ENCODE measurements around the gene TCEANC2.

TCEANC2 gene

GRCh38 chr1:54142146-54142900 lies 88.9 kb downstream of the TCEANC2 start:
- no peak overlapping the region for H3K27ac Mint-ChIP-seq (ENCODE audit: low read depth)
- no peak for DNase-seq (ENCODE audit: low spot score in 2 of 2)
- H3K27me3 Mint-ChIP-seq: no peaks in the 10 kb centered on the region
- H3K4me1 Mint-ChIP-seq: no peaks in the 10 kb centered on the region
- no peak for ATAC-seq (replicated peaks; ENCODE audit: extremely low read depth, poor library complexity, severe bottlenecking)
- peaks cover 1% of the 10 kb centered on the region for H3K36me3 Mint-ChIP-seq (ENCODE audit: insufficient read depth)
- H3K4me3 Mint-ChIP-seq: no peak overlapping the region
- no peaks in the 10 kb centered on the region for H3K9me3 Mint-ChIP-seq

DNA sequence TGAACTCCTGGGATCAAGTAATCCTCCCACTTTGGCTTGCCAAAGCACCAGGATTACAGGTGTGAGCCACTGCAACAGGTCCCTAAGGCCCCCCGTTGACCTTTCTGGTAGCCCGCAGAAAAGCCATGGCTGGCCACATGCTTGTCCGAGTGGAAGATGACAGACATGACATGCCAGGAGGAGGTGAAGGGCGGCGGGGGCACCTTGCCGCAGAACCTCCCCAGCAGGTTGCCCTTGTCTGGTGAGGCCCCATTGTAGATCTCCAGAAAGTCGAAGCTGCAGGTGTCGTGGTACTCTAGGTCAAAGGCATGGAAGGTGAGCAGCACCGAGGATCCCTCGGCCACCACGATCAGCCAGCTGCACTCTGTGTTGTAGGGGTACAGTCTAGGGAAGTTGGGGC lies 91.0 kb downstream of the TCEANC2 start:
- H3K36me3 Mint-ChIP-seq (ENCODE audit: insufficient read depth): peaks cover 1% of the 10 kb centered on the region
- ATAC-seq (replicated peaks; ENCODE audit: extremely low read depth, poor library complexity, severe bottlenecking) (no peak), DNase-seq (ENCODE audit: low spot score in 2 of 2) (no peak)
- no peaks in the 10 kb centered on the region for H3K4me1 Mint-ChIP-seq
- H3K4me3 Mint-ChIP-seq: no peak overlapping the region
- no peaks in the 10 kb centered on the region for H3K9me3 Mint-ChIP-seq
- no peak overlapping the region for H3K27ac Mint-ChIP-seq (ENCODE audit: low read depth)
- no peaks in the 10 kb centered on the region for H3K27me3 Mint-ChIP-seq

DNA sequence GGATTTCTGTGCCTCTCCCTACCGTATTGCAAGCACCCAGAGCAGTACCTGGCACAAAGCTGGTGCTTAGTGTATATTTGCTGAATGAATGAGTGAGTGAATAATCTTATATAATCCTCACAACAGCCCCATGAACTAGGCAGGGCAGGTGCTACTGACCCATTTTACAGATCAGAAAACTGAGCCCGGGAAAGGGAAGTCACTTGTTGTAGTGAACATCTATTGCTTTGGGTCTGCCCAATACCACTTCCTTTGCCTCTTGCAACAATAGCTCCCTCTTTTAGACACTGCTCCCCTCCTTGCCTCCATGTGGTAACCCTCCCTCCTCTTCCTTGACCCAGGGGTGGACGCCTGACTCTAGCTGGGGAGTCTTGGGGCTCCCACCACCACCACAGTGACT lies 96.3 kb downstream of the TCEANC2 start:
- Mint-ChIP-seq H3K27me3 (no peaks in the 10 kb centered on the region), H3K9me3 (no peaks in the 10 kb centered on the region), H3K4me1 (no peaks in the 10 kb centered on the region), H3K4me3 (no peak overlapping the region), H3K36me3 (ENCODE audit: insufficient read depth) (no peaks in the 10 kb centered on the region), H3K27ac (ENCODE audit: low read depth) (no peak overlapping the region)
- DNase-seq (ENCODE audit: low spot score in 2 of 2) (no peak), ATAC-seq (replicated peaks; ENCODE audit: extremely low read depth, poor library complexity, severe bottlenecking) (no peak)

GRCh38 chr1:54151013-54151412 lies 97.6 kb downstream of the TCEANC2 start:
- ATAC-seq (replicated peaks; ENCODE audit: extremely low read depth, poor library complexity, severe bottlenecking) (no peak), DNase-seq (ENCODE audit: low spot score in 2 of 2) (no peak)
- Mint-ChIP-seq H3K4me1 (no peaks in the 10 kb centered on the region), H3K36me3 (ENCODE audit: insufficient read depth) (no peaks in the 10 kb centered on the region), H3K4me3 (no peak overlapping the region), H3K27me3 (no peaks in the 10 kb centered on the region), H3K9me3 (no peaks in the 10 kb centered on the region), H3K27ac (ENCODE audit: low read depth) (no peak overlapping the region)

DNA sequence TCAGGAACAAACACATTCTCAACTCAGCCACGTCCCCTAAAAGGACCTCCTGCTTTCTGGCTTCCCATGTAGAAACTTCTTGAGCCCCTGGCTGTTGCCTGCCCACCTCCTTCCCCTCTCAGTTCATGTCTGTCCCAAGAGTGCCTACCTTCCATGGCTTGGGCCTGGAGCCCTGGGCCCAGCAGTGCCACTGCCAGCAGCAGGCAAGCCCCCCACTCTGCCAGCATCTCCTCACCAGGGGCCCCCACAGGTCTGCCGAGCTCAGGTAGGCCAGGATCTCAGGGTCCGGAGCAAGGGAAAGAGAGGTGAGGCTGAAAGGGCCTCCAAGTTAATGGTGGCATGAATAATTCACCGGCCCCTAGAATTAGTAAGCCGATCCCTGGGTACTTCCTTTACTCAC lies 99.3 kb downstream of the TCEANC2 start, which contains the start of gene CDCP2:
Gene CDCP2 (minus strand): TSS at position 305 of the 400 bp plus-strand sequence. CDS start 78 bp downstream, at position 227.
- no peak within 1 kb of the TSS for H3K27ac Mint-ChIP-seq (ENCODE audit: low read depth)
- ATAC-seq (replicated peaks; ENCODE audit: extremely low read depth, poor library complexity, severe bottlenecking): no peak

GRCh38 chr1:54153535-54154439 lies 100.4 kb downstream of the TCEANC2 start:
- DNase-seq (ENCODE audit: low spot score in 2 of 2) (no peak), ATAC-seq (replicated peaks; ENCODE audit: extremely low read depth, poor library complexity, severe bottlenecking) (no peak)
- Mint-ChIP-seq H3K27me3 (peaks cover 6% of the 10 kb centered on the region), H3K4me1 (no peaks in the 10 kb centered on the region), H3K36me3 (ENCODE audit: insufficient read depth) (no peaks in the 10 kb centered on the region), H3K27ac (ENCODE audit: low read depth) (no peak overlapping the region), H3K9me3 (no peaks in the 10 kb centered on the region), H3K4me3 (no peak overlapping the region)

More for the DNA sequence above, 99.3 kb downstream of the TCEANC2 start, which contains the start of gene CDCP2:
- no peak within 1 kb of the TSS for H3K4me3 Mint-ChIP-seq
- no peaks in the 10 kb centered on the region for H3K9me3 Mint-ChIP-seq
- H3K36me3 Mint-ChIP-seq (ENCODE audit: insufficient read depth): no peaks in the 10 kb centered on the region
- H3K27me3 Mint-ChIP-seq: peaks cover 6% of the 10 kb centered on the region
- H3K4me1 Mint-ChIP-seq: no peaks in the 10 kb centered on the region
- DNase-seq (ENCODE audit: low spot score in 2 of 2): no peak
